ENCODE data around the gene R3HDM1.
A peak's percentile ranks its signal among the peaks of the same experiment; 100 is the strongest.

The R3HDM1 gene

DNA sequence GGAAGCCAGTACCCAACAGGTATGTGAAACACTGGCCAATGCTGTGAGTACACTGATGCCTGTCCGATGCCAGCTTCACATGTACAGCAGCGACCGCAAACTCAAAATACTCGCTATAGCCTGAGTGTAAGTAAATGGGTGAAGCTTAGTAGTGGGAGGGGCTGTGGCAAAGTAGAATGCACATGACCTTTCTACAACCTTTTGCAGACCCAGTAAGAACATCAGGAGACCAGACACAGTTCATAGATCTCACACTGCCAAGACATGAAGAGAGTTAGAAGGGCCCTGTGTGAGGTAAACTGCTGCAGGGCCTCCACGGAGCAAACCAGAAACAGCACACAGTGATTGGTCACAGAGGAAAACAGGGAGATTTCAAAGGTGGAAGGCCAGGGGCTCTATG lies 201.3 kb downstream of the R3HDM1 start:
- no peak for DNase-seq (ENCODE audit: low read depth in 2 of 2)
- TF ChIP-seq, protein P1, sequence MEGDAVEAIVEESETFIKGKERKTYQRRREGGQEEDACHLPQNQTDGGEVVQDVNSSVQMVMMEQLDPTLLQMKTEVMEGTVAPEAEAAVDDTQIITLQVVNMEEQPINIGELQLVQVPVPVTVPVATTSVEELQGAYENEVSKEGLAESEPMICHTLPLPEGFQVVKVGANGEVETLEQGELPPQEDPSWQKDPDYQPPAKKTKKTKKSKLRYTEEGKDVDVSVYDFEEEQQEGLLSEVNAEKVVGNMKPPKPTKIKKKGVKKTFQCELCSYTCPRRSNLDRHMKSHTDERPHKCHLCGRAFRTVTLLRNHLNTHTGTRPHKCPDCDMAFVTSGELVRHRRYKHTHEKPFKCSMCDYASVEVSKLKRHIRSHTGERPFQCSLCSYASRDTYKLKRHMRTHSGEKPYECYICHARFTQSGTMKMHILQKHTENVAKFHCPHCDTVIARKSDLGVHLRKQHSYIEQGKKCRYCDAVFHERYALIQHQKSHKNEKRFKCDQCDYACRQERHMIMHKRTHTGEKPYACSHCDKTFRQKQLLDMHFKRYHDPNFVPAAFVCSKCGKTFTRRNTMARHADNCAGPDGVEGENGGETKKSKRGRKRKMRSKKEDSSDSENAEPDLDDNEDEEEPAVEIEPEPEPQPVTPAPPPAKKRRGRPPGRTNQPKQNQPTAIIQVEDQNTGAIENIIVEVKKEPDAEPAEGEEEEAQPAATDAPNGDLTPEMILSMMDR (IDR thresholded peaks at IDR 0.05; ENCODE audit: low read depth, low read length), result no peak
- H3K4me3 ChIP-seq (replicated peaks in 1 of 2; ENCODE audit: low read depth in 2 of 2, low read length in 2 of 2), result no peak overlapping the region

DNA sequence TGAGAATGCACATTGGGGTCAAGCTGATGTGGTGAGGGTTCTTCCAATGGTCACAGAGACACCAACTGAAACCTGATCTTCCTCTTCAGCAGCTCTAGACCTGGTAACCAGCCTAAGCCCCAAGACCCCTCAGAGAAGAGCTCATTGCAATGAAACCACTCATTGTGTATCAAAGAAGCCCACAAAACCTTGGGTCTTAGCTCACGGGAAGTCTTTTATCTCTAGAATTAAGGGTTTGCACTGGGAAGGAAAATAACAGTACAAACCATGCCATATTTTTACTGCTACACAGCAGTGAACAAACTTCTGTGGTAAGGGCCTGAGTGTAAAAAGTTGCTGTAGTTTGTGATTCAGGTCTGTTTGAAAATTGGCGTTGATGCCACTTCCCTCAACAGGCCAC lies 201.8 kb downstream of the R3HDM1 start:
- H3K4me3 ChIP-seq (replicated peaks in 1 of 2; ENCODE audit: low read depth in 2 of 2, low read length in 2 of 2), result no peak overlapping the region
- DNase-seq (ENCODE audit: low read depth in 2 of 2), result no peak
- TF ChIP-seq, protein P1 (IDR thresholded peaks at IDR 0.05; ENCODE audit: low read depth, low read length), result no peak

DNA sequence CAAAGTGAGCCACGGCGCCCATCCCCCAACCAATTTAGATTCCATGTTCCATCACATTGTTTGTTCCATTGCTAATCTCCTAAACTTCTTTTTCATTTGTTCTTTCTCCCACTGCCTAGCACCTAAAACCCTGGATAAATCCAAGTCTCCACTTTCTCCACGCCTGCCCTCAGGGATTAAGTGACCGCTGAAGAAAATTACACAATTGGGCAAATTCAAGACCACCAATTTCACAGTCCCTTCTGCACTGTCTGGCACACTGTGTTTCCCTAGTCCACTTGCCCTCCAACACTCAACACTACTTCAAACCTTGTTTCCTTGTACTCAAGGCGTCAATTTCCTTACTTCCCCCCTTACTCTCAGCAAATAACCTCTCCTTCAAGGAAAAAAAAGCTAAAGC lies 205.3 kb downstream of the R3HDM1 start:
- TF ChIP-seq, protein P1 (IDR thresholded peaks at IDR 0.05; ENCODE audit: low read depth, low read length), result no peak
- no peak for DNase-seq (ENCODE audit: low read depth in 2 of 2)
- no peak overlapping the region for H3K4me3 ChIP-seq (replicated peaks in 1 of 2; ENCODE audit: low read depth in 2 of 2, low read length in 2 of 2)

DNA sequence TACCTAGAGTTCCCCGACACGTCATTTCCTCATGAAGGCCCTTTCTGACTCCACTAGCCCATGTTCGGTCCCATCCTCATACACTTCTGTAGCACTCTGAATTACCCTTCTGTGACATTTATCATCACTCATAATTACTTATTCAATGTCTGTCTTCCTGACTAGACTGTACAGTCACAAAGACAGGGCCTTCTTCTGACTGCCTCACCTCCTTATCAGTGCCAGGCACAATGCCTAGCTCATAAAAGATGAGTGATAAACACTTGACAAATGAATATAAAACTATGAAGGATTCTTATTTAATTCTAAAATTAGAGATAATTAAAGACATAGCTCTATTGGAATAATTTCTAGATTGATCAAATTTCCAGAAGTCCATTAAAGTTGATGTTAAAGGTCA lies 208.9 kb downstream of the R3HDM1 start:
- DNase-seq (ENCODE audit: low read depth in 2 of 2), result no peak
- TF ChIP-seq, protein P1 (IDR thresholded peaks at IDR 0.05; ENCODE audit: low read depth, low read length), result no peak
- H3K4me3 ChIP-seq (replicated peaks in 1 of 2; ENCODE audit: low read depth in 2 of 2, low read length in 2 of 2), result no peak overlapping the region

DNA sequence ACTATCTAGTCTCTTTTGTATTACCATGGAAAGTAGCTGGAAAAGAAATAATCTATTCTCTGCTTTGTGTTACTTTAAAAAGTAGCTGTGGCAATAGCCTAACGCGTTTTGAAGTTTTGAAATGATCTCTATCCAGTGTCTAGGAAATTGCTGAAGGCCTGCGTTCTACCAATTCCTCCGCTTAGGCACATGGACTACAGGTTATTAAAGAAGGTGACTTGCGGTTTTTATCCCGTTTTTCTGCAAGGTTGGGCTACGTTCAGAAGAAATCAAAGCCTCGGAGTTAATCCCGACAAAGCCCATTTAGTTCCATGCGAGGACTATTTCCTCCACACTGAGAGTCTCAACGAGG lies 209.7 kb downstream of the R3HDM1 start:
- DNase-seq (ENCODE audit: low read depth in 2 of 2), result peak in 1 of 2 donors; percentile 3
- H3K4me3 ChIP-seq (replicated peaks in 1 of 2; ENCODE audit: low read depth in 2 of 2, low read length in 2 of 2), result no peak overlapping the region
- TF ChIP-seq, protein P1 (IDR thresholded peaks at IDR 0.05; ENCODE audit: low read depth, low read length), result no peak

DNA sequence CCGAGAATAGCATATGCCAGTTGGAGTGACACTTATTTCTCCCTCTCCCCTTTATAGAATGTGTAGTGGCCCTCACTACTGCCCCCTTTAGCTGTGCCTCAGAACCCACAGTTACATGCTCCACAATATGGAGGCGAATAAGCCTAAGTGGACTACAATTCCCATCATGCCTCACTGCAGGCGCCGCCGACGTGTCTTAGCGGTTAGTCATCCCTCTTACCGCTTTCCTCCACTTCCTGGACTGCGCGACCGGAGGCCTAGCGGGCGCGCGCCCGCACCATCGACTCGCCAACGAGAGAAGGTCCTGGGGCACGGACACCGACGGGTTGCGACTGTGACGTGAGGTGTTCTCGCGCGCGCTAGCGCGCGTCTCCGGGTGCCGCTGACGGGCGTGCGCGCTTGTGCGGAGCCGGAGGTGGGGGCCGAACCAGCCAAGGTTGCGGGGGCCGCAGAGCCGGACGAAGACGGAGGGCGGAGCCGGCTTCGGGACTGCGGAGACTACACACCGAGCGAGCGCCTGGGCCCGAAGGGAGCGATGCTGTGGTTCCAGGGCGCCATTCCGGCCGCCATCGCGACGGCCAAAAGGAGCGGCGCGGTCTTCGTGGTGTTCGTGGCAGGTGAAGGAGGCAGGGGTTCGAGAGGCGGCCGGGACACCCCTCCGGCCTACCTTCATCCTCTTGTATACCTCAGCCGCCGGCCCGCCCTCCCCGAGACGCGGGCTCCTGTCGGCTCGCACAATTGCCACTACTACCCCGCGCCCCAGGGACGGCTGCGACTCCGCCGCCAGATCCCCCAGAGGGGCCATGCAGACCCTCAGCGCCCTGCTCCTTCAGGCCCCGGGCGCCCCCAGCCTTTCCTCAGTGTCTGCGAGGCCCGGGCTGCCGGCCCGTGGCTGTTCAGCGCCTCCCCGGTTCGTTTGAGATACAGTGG lies 210.4 kb downstream of the R3HDM1 start, which contains the start of gene UBXN4:
Gene UBXN4, plus strand, starts transcription at position 461 of the 930 bp plus-strand sequence. Its CDS starts 75 bp downstream, at position 536.
- peak; percentile 99 for DNase-seq (ENCODE audit: low read depth in 2 of 2)
- TF ChIP-seq, protein P1 (IDR thresholded peaks at IDR 0.05; ENCODE audit: low read depth, low read length), result peak; percentile 48
- H3K4me3 ChIP-seq (replicated peaks in 1 of 2; ENCODE audit: low read depth in 2 of 2, low read length in 2 of 2), result peak within 1 kb of the TSS; percentile 81 to 94

Measured in cardiac fibroblast (primary cell).